ENCODE measurements around the gene EXOC6.

DNA sequence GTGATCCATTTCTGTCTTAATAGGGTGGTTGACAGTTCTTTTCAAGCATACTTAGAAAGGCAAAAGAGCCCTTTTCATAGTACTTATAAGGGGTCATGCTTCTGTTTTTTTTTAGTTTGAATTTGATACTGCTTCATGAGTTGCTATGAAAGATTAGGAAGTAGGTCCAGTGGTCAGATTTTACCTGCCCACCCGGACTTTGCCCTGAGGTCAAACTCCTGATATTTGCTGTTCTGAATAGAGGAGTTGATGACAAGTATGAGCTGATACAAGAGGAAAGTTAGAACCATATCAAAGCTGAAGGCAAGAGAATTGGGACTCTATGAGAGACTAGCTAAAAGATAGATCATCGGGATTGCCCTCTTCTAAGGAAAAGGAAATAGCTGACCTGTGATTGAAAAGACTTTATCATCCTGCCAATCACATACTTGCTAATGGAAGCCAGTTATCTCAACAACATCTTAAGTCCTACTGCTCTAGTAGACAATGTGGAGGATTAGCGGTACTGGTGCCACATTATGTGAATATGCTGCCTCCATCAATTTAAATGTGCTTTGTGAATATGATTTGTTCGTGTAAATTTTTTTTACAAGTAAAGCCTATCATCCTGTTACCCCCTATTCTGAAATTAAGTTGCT is 174.8 kb downstream of the EXOC6 start:
- TF ChIP-seq, protein P1, sequence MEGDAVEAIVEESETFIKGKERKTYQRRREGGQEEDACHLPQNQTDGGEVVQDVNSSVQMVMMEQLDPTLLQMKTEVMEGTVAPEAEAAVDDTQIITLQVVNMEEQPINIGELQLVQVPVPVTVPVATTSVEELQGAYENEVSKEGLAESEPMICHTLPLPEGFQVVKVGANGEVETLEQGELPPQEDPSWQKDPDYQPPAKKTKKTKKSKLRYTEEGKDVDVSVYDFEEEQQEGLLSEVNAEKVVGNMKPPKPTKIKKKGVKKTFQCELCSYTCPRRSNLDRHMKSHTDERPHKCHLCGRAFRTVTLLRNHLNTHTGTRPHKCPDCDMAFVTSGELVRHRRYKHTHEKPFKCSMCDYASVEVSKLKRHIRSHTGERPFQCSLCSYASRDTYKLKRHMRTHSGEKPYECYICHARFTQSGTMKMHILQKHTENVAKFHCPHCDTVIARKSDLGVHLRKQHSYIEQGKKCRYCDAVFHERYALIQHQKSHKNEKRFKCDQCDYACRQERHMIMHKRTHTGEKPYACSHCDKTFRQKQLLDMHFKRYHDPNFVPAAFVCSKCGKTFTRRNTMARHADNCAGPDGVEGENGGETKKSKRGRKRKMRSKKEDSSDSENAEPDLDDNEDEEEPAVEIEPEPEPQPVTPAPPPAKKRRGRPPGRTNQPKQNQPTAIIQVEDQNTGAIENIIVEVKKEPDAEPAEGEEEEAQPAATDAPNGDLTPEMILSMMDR (IDR thresholded peaks at IDR 0.05): no peak
- TF ChIP-seq POLR2A (IDR thresholded peaks at IDR 0.05): no peak

Measured in heart left ventricle (tissue), 13 donors.